ENCODE measurements around the gene NUP188.
A peak's percentile ranks its signal among the peaks of the same experiment; 100 is the strongest.

Gene NUP188, protein sequence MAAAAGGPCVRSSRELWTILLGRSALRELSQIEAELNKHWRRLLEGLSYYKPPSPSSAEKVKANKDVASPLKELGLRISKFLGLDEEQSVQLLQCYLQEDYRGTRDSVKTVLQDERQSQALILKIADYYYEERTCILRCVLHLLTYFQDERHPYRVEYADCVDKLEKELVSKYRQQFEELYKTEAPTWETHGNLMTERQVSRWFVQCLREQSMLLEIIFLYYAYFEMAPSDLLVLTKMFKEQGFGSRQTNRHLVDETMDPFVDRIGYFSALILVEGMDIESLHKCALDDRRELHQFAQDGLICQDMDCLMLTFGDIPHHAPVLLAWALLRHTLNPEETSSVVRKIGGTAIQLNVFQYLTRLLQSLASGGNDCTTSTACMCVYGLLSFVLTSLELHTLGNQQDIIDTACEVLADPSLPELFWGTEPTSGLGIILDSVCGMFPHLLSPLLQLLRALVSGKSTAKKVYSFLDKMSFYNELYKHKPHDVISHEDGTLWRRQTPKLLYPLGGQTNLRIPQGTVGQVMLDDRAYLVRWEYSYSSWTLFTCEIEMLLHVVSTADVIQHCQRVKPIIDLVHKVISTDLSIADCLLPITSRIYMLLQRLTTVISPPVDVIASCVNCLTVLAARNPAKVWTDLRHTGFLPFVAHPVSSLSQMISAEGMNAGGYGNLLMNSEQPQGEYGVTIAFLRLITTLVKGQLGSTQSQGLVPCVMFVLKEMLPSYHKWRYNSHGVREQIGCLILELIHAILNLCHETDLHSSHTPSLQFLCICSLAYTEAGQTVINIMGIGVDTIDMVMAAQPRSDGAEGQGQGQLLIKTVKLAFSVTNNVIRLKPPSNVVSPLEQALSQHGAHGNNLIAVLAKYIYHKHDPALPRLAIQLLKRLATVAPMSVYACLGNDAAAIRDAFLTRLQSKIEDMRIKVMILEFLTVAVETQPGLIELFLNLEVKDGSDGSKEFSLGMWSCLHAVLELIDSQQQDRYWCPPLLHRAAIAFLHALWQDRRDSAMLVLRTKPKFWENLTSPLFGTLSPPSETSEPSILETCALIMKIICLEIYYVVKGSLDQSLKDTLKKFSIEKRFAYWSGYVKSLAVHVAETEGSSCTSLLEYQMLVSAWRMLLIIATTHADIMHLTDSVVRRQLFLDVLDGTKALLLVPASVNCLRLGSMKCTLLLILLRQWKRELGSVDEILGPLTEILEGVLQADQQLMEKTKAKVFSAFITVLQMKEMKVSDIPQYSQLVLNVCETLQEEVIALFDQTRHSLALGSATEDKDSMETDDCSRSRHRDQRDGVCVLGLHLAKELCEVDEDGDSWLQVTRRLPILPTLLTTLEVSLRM (N-terminal part only)

DNA sequence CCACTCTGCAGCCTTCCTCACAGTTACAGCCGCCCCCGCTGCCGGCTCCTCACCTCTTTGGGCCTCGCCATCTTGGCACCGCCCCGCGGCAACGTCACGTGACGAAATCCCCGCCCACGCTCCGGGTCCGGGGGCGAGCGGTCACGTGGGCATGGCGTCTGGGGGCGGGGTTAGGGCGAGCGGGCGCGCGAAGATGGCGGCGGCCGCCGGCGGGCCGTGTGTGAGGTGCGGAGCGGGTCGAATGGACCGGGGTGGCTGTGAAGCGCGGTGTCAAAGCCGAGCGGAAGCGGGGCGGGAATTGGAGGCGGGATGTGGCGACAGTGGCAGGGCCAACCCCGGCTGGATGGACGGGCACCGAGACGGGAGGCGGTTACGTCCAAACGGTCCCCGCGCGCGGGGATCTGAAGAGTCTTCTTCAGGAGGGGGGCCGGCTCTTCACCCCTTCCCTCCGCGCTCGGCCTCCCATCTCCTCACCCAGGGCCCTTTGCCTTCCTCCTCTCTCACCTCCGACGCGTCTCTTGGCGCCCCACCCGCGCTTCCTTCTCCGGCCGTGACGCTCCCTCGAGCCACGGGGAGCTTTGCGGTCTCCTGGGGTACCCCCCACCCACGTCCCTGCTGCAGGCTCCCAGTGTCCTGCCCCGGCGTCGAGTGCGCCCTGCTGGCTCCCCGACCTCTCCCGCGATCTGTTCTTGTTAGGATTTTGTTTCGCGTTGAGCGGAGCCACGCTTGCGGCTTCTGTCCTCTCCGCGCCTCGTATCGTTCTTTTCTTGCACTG is at the start of gene NUP188, which contains the start of gene DOLK:
NUP188 (plus strand) TSS at position 173 of the 775 bp plus-strand sequence; CDS start at position 194, 21 bp downstream.
DOLK (minus strand) TSS at position 77 of the 775 bp plus-strand sequence. CDS start 300 bp downstream, outside the sequence.
- H3K9me3 Mint-ChIP-seq: no peaks in the 10 kb centered on the region
- peaks cover 5% of the 10 kb centered on the region for H3K27me3 Mint-ChIP-seq
- H3K4me3 Mint-ChIP-seq: peak within 1 kb of the TSS; percentile 99
- H3K36me3 Mint-ChIP-seq: peaks cover 25% of the 10 kb centered on the region
- peak; percentile 99 for DNase-seq
- H3K27ac Mint-ChIP-seq: peak within 1 kb of the TSS; percentile 99
- peaks cover 35% of the 10 kb centered on the region for H3K4me1 Mint-ChIP-seq
- CTCF ChIA-PET: no interaction called here

DNA sequence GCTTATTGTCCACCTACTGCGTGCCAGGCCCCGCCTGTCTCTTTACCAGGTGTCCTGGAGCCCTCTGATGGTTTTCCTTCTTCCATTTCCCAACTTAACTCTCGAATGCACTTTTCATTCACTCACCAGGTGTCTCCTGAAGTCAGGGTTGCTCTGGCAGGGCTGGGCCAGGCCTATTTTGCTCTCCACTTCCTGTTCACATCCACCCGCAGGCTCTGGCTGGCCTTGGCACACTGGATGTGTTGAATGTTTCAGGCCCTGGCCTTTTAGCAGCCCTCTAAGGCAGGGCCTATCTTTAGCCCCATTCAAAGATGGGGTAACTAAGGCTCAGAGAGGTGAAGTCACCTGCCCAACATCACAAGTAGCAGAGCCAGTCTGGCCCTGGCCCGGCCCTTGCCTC is 49.1 kb upstream of the NUP188 start:
- Mint-ChIP-seq H3K36me3 (peaks cover 51% of the 10 kb centered on the region), H3K27ac (peak overlapping the region; percentile 93), H3K4me1 (peaks cover 91% of the 10 kb centered on the region), H3K9me3 (no peaks in the 10 kb centered on the region), H3K4me3 (peak overlapping the region; percentile 7), H3K27me3 (no peaks in the 10 kb centered on the region)
- CTCF ChIA-PET: interaction anchor here (1.6 kb wide), 1 partner anchor 14 kb away, joined by 3 read pairs; no protein-coding TSS in a partner anchor
- DNase-seq: peak; percentile 47

DNA sequence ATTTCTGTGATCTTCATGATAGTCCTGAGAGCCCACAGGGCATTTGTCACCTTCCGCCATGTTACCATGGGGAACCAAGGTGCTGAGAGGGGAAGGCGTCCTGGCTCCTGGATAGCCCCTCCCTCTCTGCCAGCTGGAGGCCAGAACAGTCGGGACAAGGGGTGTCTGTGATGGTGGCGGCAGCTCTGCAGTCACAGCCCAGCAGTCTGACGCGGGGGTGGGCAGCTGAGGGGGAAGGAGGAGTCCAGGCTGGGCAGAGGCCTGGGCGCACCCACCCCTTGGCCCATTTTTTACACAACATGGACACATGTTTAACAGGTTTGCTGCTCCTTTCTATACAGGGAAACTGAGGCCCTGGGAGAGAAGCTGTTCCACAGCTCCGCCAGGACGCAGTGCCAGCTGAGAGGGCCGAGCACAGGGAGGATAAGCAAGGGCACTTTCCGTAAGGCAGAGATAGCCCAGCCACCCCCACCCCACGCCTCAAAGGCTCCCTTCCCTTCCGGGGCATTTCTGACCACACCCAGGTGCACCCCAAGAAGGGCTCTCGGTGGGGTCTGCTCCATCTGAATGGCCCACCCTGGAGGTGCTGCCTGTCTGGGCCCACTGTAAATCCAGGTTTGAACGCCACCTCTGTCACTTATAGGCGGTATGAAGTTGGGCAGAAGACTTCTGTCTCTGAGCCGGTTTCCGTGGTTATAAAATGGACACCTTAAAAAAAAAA is 48.5 kb upstream of the NUP188 start:
- CTCF ChIA-PET: interaction anchor here (1.6 kb wide), 1 partner anchor 14 kb away, joined by 3 read pairs; no protein-coding TSS in a partner anchor
- Mint-ChIP-seq H3K9me3 (no peaks in the 10 kb centered on the region), H3K4me3 (peak overlapping the region; percentile 43), H3K27me3 (no peaks in the 10 kb centered on the region), H3K36me3 (peaks cover 47% of the 10 kb centered on the region), H3K27ac (peak overlapping the region; percentile 93), H3K4me1 (peaks cover 93% of the 10 kb centered on the region)
- DNase-seq: no peak

DNA sequence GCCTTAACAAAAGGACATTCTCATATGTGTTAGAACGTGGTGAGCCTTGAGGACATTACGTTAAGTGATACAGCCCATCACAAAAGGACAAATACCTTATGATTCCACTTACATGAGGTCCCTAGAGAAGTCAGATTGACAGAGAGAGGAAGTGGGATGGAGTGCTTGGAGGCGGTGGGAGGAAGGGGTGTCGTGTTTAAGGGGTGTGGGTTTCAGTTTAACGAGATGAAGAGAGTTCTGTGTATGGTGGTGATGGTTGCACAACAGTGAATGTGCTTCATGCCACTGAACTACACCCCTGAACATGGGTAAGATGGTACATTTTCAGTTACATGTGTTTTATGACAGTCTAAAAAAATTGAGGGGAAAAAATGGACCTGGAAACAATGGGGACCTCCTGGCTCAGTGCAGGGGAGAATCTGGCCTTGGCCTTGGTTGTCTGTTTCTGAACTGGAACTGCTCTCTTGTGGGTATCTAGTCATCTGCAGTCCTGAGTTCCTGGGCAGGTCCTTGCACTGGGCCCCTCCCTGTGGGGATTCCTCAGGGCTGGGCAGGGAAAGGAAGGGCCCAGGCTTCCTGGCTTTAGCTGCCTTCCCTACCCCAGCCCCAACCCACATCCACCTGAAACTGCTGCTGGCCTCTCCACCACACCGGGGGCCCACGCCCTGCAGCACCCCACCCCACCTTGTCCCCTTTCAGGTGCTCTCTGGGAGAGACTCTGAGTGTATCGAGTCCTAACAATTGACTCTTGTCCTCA is 47.8 kb upstream of the NUP188 start:
- H3K4me1 Mint-ChIP-seq: peaks cover 95% of the 10 kb centered on the region
- peak; percentile 61 for DNase-seq
- no peaks in the 10 kb centered on the region for H3K9me3 Mint-ChIP-seq
- H3K36me3 Mint-ChIP-seq: peaks cover 49% of the 10 kb centered on the region
- H3K27me3 Mint-ChIP-seq: no peaks in the 10 kb centered on the region
- H3K4me3 Mint-ChIP-seq: peak overlapping the region; percentile 43
- CTCF ChIA-PET: interaction anchor here (2.1 kb wide), 1 partner anchor 28 kb away, joined by 7 read pairs; no protein-coding TSS in a partner anchor
- H3K27ac Mint-ChIP-seq: peak overlapping the region; percentile 93

DNA sequence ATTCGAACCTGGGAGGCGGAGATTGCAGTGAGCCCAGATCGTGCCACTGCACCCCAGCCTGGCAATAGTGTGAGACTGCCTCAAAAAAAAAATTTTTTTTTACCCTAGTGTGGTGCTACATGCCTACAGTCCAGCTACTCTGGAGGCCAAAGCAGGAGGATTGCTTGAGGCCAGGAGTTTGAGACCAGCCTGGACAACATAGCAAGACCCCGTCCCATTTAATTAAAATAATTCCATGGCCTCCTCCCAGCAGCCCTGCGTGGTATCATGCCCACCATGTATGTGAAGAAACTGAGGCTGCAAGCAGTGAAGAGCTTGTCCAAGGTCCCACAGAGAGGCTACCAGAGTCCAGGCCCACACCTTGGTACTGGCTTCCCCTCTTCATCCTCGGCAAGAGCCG is 46.1 kb upstream of the NUP188 start:
- H3K4me3 Mint-ChIP-seq: no peak overlapping the region

DNA sequence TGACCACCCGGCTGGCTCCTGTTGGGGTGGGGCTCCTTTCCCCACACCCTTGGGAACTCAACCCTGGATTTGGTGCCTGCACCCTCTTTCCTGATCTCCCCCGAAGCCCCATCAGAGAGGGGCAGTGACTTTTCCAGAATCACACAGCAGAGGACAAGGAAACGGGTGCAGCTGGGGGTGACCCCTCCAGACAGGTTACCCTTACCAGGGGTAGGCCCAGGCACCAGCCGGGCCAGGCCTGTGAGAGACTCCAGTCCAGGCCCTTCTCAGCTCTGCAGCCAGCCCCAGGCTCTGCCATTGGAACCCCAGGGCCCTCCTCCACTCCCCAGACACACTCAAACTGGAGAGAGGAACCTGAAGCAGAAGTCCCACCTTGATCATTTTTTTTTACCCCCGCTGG is 45.7 kb upstream of the NUP188 start:
- Mint-ChIP-seq H3K27ac (peak overlapping the region; percentile 93), H3K9me3 (no peaks in the 10 kb centered on the region), H3K27me3 (no peaks in the 10 kb centered on the region), H3K4me3 (peak overlapping the region; percentile 76), H3K36me3 (peaks cover 41% of the 10 kb centered on the region), H3K4me1 (peaks cover 87% of the 10 kb centered on the region)
- no peak for DNase-seq
- CTCF ChIA-PET: interaction anchor here (0.6 to 1.9 kb wide), 4 partner anchors 21 to 673 kb away, joined by 3 to 5 read pairs (median 4); partner anchors contain the start of gene KYAT1

More for the DNA sequence above, 46.1 kb upstream of the NUP188 start:
- Mint-ChIP-seq H3K27me3 (no peaks in the 10 kb centered on the region), H3K27ac (peak overlapping the region; percentile 93), H3K36me3 (peaks cover 41% of the 10 kb centered on the region), H3K9me3 (no peaks in the 10 kb centered on the region), H3K4me1 (peaks cover 87% of the 10 kb centered on the region)
- DNase-seq: no peak
- CTCF ChIA-PET: interaction anchor here (0.6 to 2.1 kb wide), 4 partner anchors 20 to 674 kb away, joined by 3 to 7 read pairs (median 4); partner anchors contain the start of gene KYAT1

DNA sequence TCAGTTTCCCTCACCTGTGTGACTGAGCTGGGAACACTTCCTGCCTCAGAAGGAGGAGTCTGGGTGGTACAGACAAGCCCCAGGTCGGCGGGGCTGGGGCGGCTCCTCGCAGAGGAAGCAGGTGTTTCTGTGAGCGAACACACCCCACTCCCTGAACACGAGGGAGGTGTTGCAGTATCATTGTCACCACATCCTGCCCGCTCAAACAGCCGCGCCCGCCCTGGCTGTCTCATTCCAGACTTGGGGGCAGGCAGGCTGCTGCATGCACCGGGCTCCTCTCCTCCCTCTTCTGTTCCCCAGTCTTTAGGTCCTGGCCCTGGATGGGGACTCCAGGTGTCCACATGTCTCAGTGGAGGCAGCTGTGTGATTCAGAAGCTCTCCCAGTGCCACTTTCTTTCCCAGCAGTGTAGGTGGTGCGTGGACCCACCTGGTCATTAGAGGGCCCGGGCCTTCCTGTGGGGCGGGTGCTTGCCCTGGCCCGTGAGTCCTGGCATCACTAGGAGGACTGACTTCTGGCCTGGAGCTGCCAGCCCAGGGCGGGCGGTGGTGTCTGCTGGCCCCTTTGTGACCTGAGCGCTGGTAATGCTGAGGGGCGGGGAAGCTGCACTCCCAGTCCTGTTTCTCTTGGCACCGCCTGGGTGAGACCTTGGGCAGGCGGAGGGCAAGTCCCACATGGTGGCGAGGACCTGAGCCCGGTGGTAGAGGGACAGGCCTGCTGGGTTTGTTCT is 45.0 kb upstream of the NUP188 start:
- Mint-ChIP-seq H3K4me1 (peaks cover 86% of the 10 kb centered on the region), H3K4me3 (peak overlapping the region; percentile 76)

DNA sequence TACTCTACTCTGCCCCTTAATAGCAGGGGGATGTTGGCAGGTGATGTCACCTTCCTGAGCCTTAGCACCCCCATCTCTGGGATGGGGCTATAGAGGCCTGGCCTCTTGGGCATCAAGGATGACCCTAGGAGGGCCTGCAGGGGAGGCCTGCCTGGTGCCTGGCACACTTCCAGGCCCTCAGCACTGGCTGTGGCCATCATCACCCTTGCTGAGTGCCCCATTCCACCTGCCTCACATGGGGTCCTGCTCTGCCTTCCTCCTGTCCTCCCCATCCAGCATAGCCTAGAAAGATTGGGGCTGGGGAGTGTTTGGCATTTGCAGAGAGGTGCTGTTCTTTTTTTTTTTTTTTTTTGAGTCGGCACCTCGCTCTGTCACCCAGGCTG is 44.4 kb upstream of the NUP188 start:
- H3K9me3 Mint-ChIP-seq: no peaks in the 10 kb centered on the region
- peaks cover 45% of the 10 kb centered on the region for H3K36me3 Mint-ChIP-seq
- peak overlapping the region; percentile 93 for H3K27ac Mint-ChIP-seq
- H3K4me3 Mint-ChIP-seq: peak overlapping the region; percentile 76
- CTCF ChIA-PET: interaction anchor here (1.1 to 1.9 kb wide), 3 partner anchors 21 to 24 kb away, joined by 3 to 4 read pairs (median 3); no protein-coding TSS in a partner anchor
- H3K27me3 Mint-ChIP-seq: no peaks in the 10 kb centered on the region
- no peak for DNase-seq
- H3K4me1 Mint-ChIP-seq: peaks cover 82% of the 10 kb centered on the region

More for the DNA sequence above, 45.0 kb upstream of the NUP188 start:
- peak; percentile 94 for DNase-seq
- H3K9me3 Mint-ChIP-seq: no peaks in the 10 kb centered on the region
- CTCF ChIA-PET: interaction anchor here (1.1 to 1.9 kb wide), 3 partner anchors 22 to 23 kb away, joined by 3 to 4 read pairs (median 3); no protein-coding TSS in a partner anchor
- H3K27ac Mint-ChIP-seq: peak overlapping the region; percentile 93
- peaks cover 43% of the 10 kb centered on the region for H3K36me3 Mint-ChIP-seq
- no peaks in the 10 kb centered on the region for H3K27me3 Mint-ChIP-seq

DNA sequence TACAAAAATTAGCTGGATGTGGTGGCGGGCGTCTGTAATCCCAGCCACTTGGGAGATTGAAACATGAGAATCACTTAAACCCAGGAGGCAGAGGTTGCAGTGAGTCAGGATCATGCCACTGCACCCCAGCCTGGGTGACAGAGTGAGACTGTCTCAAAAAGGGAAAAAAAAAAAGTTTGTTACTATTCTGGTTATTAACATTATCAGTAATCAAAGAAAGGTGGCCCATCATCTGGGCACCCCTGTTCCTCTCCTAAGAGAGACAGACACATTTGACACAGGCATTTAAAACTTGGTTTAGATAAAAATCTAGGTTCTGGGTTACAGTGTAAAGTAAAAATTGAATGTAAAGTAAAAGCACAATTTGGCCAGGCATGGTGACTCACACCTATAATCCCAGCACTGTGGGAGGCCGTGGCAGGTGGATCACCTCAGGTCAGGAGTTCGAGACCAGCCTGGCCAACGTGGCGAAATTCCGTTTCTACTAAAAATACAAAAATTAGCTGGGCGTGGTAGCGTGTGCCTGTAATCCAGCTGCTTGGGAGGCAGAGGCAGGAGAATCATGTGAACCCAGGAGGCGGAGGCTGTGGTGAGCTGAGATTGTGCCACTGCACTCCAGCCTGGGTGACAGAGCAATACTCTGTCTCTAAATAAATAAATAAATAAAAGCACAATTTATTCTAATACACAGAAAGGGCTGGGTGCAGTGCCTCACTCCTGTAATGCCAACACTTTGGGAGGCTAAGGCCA is 43.5 kb upstream of the NUP188 start:
- CTCF ChIA-PET: no interaction called here
- H3K4me3 Mint-ChIP-seq: peak overlapping the region; percentile 76
- H3K27me3 Mint-ChIP-seq: no peaks in the 10 kb centered on the region
- DNase-seq: no peak
- H3K9me3 Mint-ChIP-seq: no peaks in the 10 kb centered on the region
- H3K27ac Mint-ChIP-seq: peak overlapping the region; percentile 93
- peaks cover 46% of the 10 kb centered on the region for H3K36me3 Mint-ChIP-seq
- H3K4me1 Mint-ChIP-seq: peaks cover 76% of the 10 kb centered on the region

DNA sequence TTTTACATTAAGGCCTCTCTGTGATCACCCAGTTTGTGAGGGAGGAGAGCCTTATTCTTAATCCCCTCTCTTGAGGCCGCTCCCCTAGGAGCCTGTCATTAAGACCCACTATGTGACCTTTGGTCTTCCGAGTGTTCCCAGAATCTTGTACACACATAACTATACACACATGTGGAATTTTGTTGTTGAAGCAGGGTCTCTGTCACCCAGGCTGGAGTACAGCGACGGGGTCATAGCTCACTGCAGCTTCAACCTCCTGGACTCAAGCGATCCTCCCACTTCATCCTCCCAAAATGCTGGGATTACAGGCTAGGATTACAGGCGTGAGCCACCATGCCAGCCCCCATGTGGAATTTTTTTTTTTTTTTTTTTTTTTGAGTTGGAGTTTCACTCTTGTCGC is 41.5 kb upstream of the NUP188 start:
- Mint-ChIP-seq H3K4me3 (no peak overlapping the region), H3K27ac (no peak overlapping the region), H3K9me3 (no peaks in the 10 kb centered on the region), H3K27me3 (no peaks in the 10 kb centered on the region), H3K4me1 (peaks cover 67% of the 10 kb centered on the region), H3K36me3 (peaks cover 52% of the 10 kb centered on the region)
- CTCF ChIA-PET: interaction anchor here (0.8 kb wide), 1 partner anchor 22 kb away, joined by 4 read pairs; no protein-coding TSS in a partner anchor
- no peak for DNase-seq

Data from activated naive CD4-positive, alpha-beta T cell treated with anti-CD3 and anti-CD28 coated beads, Interleukin-2, amount 10 ng/mL, durations not matched to agents 7 days and 5 days (primary cell).